ENCODE results near the gene TTC34. TPM values are rescaled to one million over a fixed set of nuclear protein-coding genes. Genes with fewer than 3 reads are reported as not detected.

TTC34 gene
- total RNA-seq, result 0.16 and 0.17 TPM in 2 replicates

GRCh38 chr1:2801535-2802291 is at the start of gene TTC34:
TTC34 (minus strand) TSS chr1:2801693; CDS start chr1:2800827, 866 bp downstream.

GRCh38 chr1:2632561-2633361 is 168.7 kb downstream of the TTC34 start, which contains the start of gene MMEL1:
MMEL1 (minus strand) TSS chr1:2633016; CDS start chr1:2629484, 3,532 bp downstream.

GRCh38 chr1:2586154-2587070 is 215.1 kb downstream of the TTC34 start, which contains the start of gene PRXL2B:
PRXL2B (plus strand) TSS chr1:2586777; CDS start chr1:2586886, 109 bp downstream.

Other genes starting within 250 kb of the TTC34 start
- gene TNFRSF14, start 245.3 kb downstream of the TTC34 start, total RNA-seq, result 21.3 and 33.7 TPM in 2 replicates
- gene PRXL2B, start 214.9 kb downstream of the TTC34 start, total RNA-seq, result 3.8 and 6.6 TPM in 2 replicates
- gene MMEL1, start 168.7 kb downstream of the TTC34 start, total RNA-seq, result 0.16 and 0.26 TPM in 2 replicates
- gene ACTRT2, start 219.8 kb upstream of the TTC34 start, total RNA-seq, result not detected in 2 replicates